Measurements from ENCODE around the gene DNLZ. TPM values are rescaled to one million over a fixed set of nuclear protein-coding genes. Genes with fewer than 3 reads are reported as not detected.

DNLZ gene
- total RNA-seq, 1 experiment from 2014 or later: 22.5 TPM

DNA sequence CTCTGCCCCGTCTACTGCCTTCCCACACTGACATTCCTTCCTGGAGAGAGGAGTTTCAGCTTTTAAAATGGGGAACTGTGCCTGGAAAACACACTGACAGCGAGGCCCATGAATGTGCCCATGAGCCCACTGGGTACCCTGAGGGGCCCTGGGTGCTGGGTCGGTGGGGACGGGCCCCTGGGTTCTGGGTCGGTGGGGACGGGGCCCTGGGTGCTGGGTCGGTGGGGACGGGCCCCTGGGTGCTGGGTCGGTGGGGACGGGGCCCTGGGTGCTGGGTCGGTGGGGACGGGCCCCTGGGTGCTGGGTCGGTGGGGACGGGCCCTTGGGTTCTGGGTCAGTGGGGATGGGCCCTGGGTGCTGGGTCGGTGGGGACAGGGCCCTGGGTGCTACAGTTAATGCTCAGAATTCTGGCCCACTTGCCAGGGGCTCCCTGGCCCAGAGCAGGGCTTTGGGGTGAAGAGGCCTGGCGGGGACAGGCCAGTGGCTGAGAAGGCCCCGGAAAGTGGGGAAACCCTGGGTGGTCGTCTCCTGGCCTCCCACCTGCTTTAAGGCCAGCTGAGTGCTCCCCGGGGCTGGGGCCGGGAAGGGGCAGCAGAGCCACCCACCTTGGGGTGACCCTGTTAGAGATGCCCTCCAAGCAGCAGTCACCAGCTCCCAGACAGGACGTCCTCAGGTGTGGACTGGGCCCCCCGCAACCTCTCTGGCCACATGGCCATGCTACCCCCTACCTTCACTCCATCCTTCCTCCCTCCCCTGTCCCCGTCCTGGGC, 33.7 kb downstream of the DNLZ start:
- Mint-ChIP-seq H3K4me1 (ENCODE audit: low read depth, unreplicated experiment) (no peaks in the 10 kb centered on the region), H3K36me3 (ENCODE audit: insufficient read depth, unreplicated experiment) (no peaks in the 10 kb centered on the region), H3K4me3 (ENCODE audit: low read depth, unreplicated experiment) (no peak overlapping the region), H3K9me3 (ENCODE audit: low read depth, unreplicated experiment) (no peaks in the 10 kb centered on the region), H3K27ac (ENCODE audit: unreplicated experiment) (no peak overlapping the region), H3K27me3 (ENCODE audit: unreplicated experiment) (no peaks in the 10 kb centered on the region)
- intact Hi-C loops (cut with micrococcal nuclease; ENCODE audit: unreplicated experiment): no loop called here
- TF ChIP-seq, protein P1, sequence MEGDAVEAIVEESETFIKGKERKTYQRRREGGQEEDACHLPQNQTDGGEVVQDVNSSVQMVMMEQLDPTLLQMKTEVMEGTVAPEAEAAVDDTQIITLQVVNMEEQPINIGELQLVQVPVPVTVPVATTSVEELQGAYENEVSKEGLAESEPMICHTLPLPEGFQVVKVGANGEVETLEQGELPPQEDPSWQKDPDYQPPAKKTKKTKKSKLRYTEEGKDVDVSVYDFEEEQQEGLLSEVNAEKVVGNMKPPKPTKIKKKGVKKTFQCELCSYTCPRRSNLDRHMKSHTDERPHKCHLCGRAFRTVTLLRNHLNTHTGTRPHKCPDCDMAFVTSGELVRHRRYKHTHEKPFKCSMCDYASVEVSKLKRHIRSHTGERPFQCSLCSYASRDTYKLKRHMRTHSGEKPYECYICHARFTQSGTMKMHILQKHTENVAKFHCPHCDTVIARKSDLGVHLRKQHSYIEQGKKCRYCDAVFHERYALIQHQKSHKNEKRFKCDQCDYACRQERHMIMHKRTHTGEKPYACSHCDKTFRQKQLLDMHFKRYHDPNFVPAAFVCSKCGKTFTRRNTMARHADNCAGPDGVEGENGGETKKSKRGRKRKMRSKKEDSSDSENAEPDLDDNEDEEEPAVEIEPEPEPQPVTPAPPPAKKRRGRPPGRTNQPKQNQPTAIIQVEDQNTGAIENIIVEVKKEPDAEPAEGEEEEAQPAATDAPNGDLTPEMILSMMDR (IDR thresholded peaks at IDR 0.05; ENCODE audit: unreplicated experiment): no peak
- no TSS peak for BruUV-seq (replicated peaks)
- CTCF ChIA-PET: interaction anchor here (0.7 kb wide), 1 partner anchor 71 kb away, joined by 4 read pairs; no protein-coding TSS in a partner anchor
- DNase-seq: no peak

- Mint-ChIP-seq H3K9me3 (ENCODE audit: low read depth, unreplicated experiment) (no peaks in the 10 kb centered on the region), H3K36me3 (ENCODE audit: insufficient read depth, unreplicated experiment) (no peaks in the 10 kb centered on the region), H3K27me3 (ENCODE audit: unreplicated experiment) (no peaks in the 10 kb centered on the region), H3K4me3 (ENCODE audit: low read depth, unreplicated experiment) (no peak overlapping the region), H3K27ac (ENCODE audit: unreplicated experiment) (no peak overlapping the region), H3K4me1 (ENCODE audit: low read depth, unreplicated experiment) (no peaks in the 10 kb centered on the region)
- CTCF ChIA-PET: interaction anchor here (0.7 kb wide), 1 partner anchor 70 kb away, joined by 4 read pairs; no protein-coding TSS in a partner anchor
- no TSS peak for BruUV-seq (replicated peaks)
- intact Hi-C loops (cut with micrococcal nuclease; ENCODE audit: unreplicated experiment): no loop called here
- DNase-seq: no peak
- TF ChIP-seq, protein P1 (IDR thresholded peaks at IDR 0.05; ENCODE audit: unreplicated experiment): no peak
These were observed 34.3 kb downstream of the DNLZ start for GRCh38 chr9:136329211-136329627.

- TF ChIP-seq, protein P1 (IDR thresholded peaks at IDR 0.05; ENCODE audit: unreplicated experiment): no peak
- no TSS peak for BruUV-seq (replicated peaks)
These were observed 34.9 kb downstream of the DNLZ start for GRCh38 chr9:136328622-136329041.

GRCh38 chr9:136328011-136328621, 35.4 kb downstream of the DNLZ start:
- no peak overlapping the region for H3K27ac Mint-ChIP-seq (ENCODE audit: unreplicated experiment)
- no TSS peak for BruUV-seq (replicated peaks)

More at GRCh38 chr9:136328622-136329041, 34.9 kb downstream of the DNLZ start:
- no peaks in the 10 kb centered on the region for H3K4me1 Mint-ChIP-seq (ENCODE audit: low read depth, unreplicated experiment)
- CTCF ChIA-PET: no interaction called here
- H3K27me3 Mint-ChIP-seq (ENCODE audit: unreplicated experiment): no peaks in the 10 kb centered on the region
- intact Hi-C loops (cut with micrococcal nuclease; ENCODE audit: unreplicated experiment): no loop called here
- no peaks in the 10 kb centered on the region for H3K36me3 Mint-ChIP-seq (ENCODE audit: insufficient read depth, unreplicated experiment)
- DNase-seq: no peak
- H3K27ac Mint-ChIP-seq (ENCODE audit: unreplicated experiment): no peak overlapping the region
- H3K9me3 Mint-ChIP-seq (ENCODE audit: low read depth, unreplicated experiment): no peaks in the 10 kb centered on the region
- no peak overlapping the region for H3K4me3 Mint-ChIP-seq (ENCODE audit: low read depth, unreplicated experiment)

More at GRCh38 chr9:136328011-136328621, 35.4 kb downstream of the DNLZ start:
- H3K4me3 Mint-ChIP-seq (ENCODE audit: low read depth, unreplicated experiment): peak overlapping the region; percentile 12
- no peaks in the 10 kb centered on the region for H3K4me1 Mint-ChIP-seq (ENCODE audit: low read depth, unreplicated experiment)
- DNase-seq: peak; percentile 61
- intact Hi-C loops (cut with micrococcal nuclease; ENCODE audit: unreplicated experiment): no loop called here
- H3K27me3 Mint-ChIP-seq (ENCODE audit: unreplicated experiment): no peaks in the 10 kb centered on the region
- CTCF ChIA-PET: no interaction called here
- H3K36me3 Mint-ChIP-seq (ENCODE audit: insufficient read depth, unreplicated experiment): no peaks in the 10 kb centered on the region
- H3K9me3 Mint-ChIP-seq (ENCODE audit: low read depth, unreplicated experiment): no peaks in the 10 kb centered on the region
- TF ChIP-seq, protein P1 (IDR thresholded peaks at IDR 0.05; ENCODE audit: unreplicated experiment): no peak
